HG02885 (cell line): ENCODE measurements around the gene C1R.
A peak's percentile ranks its signal among the peaks of the same experiment; 100 is the strongest.

Source experiments
- ATAC-seq: cut with Tn5 transposase; IDR thresholded peaks from one replicate; pipeline ENCODE4 v1.9.1; 2021; ENCODE audit warnings: mild to moderate bottlenecking; ENCODE audit not compliant: unreplicated experiment, poor library complexity

The C1R gene

DNA sequence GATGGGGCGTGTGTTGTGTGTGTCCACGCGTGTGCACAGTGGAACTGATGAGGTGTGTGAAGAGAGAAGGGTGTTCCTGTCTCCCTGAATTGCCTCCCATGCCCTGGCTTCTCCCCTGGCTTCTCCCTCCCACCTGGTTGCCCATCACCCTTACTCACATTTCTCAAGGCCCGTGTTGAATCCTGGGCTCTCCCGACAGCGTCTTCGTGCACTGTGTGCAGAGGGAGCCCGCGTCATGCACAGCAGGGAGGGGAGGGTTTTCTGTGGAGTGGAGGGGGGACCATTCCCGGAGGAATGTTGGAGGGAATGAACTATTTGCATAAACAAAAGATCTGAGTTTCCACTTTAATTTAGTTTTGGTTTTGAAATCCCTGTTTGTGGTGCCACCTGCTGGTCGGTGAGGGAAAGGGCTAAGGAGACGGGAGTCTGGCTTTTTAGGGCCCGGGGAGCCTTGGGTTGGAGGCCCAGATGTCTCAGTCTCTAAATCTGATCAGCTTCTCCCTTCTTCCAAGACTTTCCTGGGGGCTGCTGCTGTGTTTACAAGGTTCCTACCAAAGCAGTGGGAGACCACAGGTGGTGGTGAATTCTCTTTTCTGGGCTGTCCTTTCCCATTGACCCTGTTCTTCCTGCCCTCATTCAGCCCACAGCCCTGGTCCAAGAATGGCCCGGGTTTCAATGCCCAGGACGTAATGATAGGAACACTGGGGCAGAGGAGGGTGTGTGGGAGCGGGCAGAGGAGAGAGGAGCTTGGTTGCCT lies at the start of gene C1R:
Gene C1R (minus strand): TSS at position 217 of the 757 bp plus-strand sequence. CDS start 57 bp downstream, at position 160.
- no peak for ATAC-seq

- ATAC-seq, result no peak
Measured at GRCh38 chr12:7141351-7142005, 49.2 kb upstream of the C1R start.

- ATAC-seq, result no peak
Measured at GRCh38 chr12:7139200-7139599, 47.0 kb upstream of the C1R start.

DNA sequence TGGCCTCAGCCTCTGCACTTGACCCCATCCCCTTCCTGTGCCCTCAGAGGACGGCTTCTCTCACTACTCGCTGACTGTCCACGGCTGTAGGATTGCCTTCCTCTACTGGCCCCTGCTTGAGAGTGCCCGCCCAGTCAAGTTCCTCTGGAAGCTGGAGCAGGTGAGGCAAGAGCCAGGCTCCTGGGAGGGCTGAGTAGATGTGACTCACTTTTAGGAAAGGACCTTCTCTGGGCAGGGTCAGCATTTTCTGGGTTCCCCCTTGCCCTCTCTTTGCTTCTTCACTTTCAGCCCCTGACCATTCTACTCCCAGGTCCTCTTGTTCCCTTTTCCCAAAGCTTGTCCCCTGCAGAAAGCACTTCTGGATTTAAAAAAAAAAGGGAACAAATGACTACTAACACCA lies 45.7 kb upstream of the C1R start:
- ATAC-seq, result no peak

- ATAC-seq, result no peak
Measured at GRCh38 chr12:7136676-7137075, 44.4 kb upstream of the C1R start.

DNA sequence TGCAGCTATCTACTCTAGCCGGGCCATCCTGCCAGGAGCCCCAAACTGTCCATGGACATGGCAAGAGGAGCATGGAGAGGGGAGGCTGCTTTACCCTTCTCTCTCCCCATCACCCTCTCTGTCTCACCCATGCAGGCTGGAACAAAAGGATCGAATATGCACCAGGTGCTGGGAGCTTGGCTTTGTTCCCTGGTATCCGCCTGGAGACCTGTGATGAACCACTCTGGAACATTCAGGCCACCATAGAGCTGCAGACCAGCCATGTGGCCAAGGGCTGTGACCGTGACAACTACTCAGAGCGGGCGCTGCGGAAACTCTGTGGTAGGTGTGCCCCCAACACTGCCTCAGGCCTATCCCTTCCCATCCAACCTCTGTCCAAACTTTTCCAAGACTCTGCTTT lies 43.8 kb upstream of the C1R start:
- no peak for ATAC-seq

- no peak for ATAC-seq
Measured at GRCh38 chr12:7134396-7135166, 42.3 kb upstream of the C1R start.

DNA sequence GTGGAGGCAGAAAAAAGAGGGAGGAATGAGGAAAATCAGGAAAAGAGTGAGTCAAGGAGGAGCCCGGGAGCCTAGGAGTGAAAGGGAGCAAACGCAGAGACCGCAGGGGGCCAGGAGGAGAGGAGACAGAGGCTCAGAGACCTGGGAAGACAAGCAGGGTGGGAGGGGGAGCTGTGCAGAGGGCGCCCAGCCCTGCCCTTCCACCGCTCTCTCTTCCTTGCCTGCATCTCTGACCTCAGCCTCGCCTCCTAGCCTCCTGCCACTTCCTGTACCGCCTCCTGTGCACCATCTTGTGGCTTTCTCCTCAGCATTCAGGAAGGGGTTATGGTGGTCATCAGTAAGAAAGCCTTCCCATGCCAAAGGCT lies 39.2 kb upstream of the C1R start:
- no peak for ATAC-seq

DNA sequence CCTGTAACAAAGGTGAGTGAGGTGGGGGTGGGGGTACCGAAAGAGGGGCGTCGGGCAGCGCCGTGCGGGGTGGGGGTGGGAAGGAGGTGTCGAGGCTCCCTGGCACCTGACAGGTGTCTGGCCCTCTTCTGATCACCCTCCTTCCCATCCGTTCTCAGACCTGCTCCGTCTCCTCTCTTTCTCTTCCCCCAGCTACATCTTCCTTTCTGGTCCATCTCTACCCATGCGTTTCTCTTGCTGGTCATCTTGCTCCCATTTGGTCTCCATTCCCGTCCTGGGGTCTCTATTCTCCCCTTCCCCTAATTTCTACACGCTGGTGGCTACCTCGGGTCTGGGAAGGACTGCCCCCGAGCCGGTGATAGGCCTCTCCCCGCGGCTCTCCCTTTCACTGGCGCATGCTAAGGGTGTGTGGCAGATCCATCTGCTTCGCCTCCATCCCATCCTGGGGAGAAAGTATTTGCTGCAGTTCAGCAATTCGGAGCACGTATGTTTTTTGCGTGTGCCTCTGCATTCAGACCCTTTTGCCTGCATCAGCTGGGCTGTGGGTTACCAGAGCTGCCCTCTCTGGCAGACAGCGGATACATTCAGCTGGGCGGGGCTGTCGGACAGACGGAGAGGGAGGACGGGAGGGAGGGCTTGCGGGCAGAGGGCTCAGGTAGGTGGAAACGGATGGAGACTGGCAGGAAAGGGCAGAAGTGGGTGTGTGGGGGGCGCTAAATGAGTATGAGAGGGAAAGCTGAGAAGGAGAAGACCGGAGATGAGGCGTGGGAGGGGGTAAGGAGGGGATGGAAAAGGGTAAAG lies 38.7 kb upstream of the C1R start:
- ATAC-seq, result peak; percentile 32

- ATAC-seq, result peak; percentile 82
Measured at GRCh38 chr12:7129872-7130691, 37.8 kb upstream of the C1R start, which contains the start of gene CLSTN3. Gene CLSTN3, plus strand, starts transcription at chr12:7130371. Its CDS starts 278 bp downstream, at chr12:7130649.

DNA sequence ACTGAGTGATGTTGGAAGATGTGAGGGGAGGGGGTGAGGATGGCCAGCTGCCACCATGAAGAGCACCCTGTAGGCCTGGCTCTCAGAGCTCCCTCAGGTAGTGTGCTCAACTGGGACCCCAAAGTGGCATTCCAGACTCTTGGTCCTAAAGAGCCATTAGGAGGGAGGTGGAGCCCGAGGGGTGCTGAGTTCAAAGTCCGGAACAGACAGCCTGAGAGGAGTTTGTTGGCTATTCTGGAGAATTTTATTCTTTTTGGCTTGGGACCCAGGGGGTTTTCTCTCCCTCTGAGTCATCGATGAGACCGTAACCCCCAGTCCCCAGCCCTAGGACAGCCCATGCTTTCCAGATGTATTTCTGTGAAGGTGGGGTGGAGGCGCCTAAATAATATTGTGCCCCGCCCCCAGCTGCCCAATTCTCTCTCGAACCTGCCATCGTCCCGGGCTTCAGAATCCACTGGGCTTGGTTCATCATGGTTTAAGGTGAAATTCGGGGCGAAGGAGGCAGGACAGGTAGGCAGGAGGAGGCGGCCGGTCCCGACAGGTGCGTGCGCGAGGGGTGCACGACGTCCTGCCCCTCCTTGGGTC lies 37.1 kb upstream of the C1R start:
- no peak for ATAC-seq

- no peak for ATAC-seq
Measured at GRCh38 chr12:7128681-7129286, 36.5 kb upstream of the C1R start, which contains the start of gene RBP5. Gene RBP5, minus strand, starts transcription at chr12:7128889. Its CDS starts 114 bp downstream, at chr12:7128775.

- ATAC-seq, result no peak
Measured at GRCh38 chr12:7127916-7128626, 35.8 kb upstream of the C1R start.

DNA sequence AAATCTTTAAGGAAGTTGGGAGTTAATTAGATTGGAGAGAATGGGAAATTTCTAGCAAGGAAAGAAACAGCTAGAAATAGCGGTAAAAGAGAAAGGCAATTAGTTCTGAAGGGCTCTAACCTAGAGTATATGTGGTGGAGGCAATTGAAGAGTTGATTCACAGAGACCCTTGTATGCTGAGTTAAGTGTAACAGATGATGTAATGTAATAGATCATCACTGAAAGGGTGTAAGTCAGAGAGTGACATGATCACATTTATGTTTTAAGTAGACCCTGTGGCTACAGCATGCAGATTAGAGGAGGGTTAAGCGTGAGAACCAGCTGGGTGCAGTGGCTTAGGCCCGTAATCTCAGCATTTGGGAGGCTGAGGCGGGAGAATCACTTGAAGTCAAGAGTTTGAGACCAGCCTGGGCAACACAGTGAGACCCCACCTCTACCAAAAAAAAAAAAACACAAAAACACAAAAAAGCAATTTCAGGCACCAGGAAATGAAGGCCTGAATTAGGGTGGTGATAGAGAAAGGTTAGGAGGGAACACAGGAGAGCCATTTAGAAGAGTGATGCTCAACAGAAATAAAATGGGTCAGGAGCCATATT lies 33.5 kb upstream of the C1R start:
- no peak for ATAC-seq

DNA sequence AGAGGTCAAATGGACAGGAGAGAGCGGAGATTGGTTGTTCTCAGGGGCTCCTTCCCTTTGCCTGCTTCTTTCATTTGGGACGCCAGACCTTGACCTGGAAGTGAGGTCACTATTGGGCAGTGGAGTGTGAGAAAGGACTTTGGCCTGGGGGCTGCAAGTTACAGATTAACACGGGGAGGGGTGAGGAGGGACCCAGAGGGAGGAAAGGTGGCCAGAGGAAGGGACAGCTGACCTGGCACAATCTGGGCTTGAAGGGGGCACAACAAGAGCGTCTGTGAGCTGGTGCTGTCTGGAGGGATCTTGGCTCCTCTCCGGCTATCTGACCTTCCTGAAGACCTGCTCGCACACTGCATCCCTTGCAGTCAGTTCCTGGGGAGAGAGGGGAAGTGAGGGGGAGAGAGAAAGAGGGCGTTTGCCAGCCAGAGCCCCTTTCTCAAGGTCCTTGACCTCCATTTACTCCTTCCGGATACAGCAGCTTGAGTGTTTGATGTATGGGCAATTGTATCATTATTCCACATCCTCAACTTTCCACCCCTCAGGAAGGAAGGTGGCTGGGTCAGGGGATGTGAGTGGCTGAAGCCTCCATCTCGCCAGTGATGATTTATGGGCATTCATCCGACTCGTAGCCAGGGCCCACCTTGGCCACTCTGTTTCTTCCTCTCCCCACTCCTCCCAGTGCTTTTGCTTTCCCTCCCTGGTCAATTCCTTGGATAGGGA lies 31.7 kb upstream of the C1R start:
- ATAC-seq, result no peak

DNA sequence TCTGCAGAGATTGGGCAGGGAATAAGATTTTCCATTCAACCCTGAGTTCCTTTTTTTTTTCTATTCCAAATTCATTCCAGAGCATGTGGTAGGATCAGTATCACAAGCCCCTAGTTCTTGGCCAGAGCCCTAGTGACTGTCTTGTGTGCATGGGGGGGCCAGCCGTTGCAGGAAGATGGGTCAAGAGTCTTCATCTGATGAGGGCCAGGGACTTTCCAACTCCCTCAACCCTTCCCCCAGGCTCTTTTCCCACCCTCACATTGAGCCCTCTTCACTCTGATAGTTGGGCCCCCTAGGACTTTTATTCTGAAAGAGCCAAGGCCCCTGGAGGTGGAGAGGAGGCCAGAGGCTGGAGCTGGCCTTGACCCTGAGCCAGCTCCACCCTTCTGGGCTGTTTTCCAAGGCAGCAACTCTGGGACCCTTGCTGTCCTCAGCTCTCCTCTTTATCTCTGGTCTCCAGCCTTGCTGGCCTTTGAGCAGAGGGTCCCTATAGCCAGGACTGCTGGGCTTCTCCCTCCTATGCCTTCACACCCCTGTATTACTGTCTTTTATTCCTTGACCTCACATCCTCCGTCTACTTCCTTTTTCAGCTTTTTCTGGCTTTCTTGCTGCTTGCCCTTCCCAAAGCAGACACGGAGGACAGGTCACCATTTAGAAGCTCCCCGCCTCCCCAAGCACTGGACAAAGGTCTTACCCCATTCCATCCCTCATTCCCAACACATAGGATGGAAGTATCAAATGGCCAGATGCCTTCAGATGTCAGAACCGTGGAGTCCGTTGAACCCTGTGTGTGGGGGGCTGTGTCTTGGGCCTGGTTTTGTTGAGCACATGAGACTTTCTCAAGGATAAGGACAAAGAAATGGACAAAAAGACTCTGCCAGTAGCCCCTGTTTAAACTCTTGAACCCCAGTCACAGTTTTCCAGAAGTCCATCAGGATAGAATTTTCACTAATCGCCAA lies 30.8 kb upstream of the C1R start:
- ATAC-seq, result no peak
